HG03457 (cell line): ENCODE results near the gene TMEM220.
"Not testable (repeated sequence)": the region's sequence is repeated elsewhere in the genome, so short reads cannot be mapped to it uniquely, and the experiment has no call there.

ENCODE experiments used
- ATAC-seq: cut with Tn5 transposase; IDR thresholded peaks from one replicate; pipeline ENCODE4 v1.9.1; 2021; ENCODE audit warnings: moderate number of reproducible peaks; ENCODE audit not compliant: unreplicated experiment

Gene TMEM220

DNA sequence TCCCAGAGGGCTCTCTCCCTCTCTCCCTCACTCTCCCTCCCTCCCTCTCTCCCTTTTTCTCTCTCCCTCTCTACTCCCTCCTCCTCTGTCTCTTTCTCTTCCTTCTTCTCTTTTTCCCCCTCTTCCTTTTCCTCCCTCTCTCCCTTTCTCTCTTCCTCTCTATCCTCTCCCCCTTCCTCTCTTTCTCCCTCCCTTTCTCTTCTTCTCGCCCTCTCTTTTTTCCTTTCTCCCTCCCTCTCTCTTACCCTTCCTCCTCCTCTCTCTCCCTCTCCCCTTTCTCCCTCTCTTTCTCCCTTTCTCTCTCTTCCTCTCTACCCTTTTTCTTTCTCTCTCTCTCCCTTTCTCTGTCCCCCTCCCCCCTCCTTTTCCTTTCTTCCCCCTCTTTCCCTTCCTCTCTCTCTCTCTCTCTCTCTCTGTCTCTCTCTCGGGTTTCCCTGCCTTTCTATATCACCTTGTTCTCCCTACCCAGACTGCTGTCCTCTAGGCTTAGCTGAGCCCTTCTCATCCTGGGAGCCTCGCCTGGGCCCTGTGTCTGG lies 25.8 kb upstream of the TMEM220 start:
- ATAC-seq: no peak

DNA sequence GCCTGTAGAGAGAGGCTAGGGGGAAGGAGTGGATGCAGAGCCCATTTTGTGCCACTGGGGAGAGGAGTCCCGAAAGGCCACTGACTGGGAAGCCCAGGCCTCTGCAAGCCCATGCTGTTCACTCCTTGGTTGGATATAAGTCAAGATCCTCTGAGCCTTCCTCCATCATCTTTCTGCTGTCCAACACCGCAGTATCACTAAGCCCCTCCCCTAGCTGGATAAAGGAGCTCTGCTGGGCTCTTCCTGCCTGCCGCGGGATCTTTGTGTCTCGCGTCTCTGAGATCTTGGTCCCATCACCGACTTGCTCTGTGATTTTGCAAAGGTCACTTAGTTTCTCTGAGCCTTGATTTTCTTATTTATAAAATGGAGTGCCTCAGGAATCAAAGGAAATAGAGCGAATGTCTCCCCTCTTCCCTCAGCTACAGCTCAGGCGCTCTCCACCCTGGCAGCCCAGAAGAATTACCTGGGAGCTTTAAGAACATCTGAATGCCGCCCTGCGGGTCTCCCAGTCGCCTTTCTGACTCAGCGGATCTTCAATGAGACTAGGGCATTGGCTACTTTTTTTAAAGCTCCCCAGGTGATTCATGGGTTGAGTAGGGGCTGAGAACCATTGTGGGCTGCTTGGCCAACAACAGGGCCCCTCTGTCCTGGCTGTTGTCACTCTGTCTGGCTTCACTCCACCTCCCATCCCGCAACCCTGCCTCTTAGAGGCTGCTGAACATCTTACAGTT lies 25.2 kb upstream of the TMEM220 start:
- ATAC-seq: no peak

DNA sequence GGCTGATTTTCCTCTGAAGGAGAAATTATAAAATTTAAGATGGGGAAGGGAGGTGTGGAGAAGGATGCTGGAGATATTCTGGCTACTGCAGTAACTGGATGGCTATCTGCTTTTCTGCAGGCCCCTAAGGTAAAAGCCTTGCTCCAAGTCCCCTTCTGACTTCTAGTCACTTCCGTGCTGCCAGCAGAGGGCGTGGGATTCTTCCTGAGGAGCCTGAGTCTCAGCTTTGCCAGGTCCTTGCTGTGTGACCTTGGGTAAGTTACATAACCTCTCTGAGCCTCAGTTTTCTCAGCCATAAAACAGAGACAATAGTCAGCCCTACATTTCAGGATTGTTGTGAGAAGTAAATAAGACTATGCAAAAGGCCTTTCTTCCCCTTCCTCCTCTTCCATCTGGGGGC lies 24.3 kb upstream of the TMEM220 start:
- no peak for ATAC-seq

DNA sequence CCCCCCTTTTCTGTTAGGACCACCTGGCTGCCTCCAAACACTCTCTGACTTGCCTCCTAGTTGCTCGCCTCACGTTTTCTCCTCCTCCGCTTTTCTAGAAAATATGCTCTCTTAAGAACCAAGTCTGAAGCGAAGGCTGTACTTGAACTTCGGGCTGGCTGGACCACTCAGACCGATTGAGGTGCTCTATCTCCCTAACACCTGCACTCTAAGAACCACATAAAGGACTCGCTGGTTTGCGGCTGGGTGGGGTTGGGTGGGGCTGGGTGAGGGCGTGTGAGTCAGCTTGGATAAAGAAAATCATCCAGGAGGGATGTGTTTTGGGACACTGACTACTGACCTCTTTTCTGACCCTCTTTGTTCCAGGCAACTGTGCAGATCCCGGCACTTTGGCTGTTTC lies 22.9 kb upstream of the TMEM220 start:
- no peak for ATAC-seq

DNA sequence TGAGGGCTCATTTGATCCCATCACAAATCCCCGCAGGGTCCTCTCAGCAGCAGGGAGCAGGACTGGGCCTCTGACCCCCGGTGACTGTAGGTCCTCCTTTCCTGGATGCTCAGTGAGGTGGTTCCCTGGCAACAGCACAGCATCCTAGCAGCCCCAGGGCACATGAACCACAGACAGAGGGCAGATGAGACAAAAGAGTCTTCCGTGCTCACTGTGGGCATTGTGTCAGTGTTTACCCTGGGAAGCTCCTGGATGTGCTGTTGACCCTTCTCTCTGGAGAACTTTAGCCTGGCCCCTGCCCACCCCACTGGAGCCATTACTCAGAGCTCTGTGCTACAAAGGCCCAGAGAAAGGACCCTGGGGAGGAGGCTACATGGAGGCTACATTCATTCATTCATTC lies 21.7 kb upstream of the TMEM220 start:
- no peak for ATAC-seq

DNA sequence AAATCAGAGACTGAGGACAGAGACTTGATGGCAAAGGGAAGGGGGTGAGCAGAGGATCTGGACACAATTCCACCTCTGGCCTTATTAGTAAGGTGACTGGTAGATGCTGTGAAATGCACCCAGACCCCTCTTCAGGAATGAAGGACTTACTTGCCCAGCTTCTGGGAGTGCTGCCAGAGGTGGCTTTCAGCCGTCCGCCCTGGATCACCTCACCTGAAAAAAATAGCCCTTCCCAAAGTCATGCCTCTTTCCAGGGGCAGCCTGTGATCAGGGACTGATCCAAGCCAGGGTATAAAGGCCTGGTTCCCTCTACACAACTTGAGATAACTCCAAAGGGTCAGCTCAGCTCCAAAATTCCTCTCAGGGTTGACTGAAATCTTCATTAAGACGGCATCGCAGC lies 20.4 kb upstream of the TMEM220 start:
- ATAC-seq: no peak

DNA sequence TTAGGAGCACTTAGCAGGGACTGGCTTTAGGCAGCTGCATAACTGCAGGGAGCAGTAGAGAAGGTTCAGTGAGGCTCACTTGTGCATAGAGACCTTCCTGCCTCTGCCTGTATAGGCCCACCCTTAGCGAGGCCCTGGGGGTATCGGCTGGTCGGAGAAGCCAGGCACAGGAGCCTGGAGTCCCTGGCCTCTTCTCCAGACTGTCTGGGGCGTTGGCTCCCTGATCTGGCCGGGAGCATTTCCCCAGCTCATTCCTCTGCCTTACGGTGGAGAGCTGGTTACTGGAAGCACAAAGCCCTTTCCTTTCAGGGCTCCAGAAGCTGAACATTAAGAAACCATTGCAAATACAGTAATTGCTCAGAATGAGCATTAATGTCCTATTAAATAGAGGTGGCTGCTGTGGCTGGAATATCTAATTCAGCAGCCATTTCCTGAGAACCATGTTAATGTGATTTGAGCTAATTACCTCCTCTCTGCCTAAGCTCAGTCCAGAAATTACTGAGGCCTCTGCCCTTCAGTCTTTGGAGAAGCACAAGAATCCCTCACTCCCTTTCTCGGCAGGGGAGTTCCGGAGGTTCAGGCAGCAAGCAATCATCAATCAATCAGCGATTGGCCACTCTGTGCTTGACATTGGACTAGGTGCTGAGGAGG lies 18.8 kb upstream of the TMEM220 start:
- ATAC-seq: no peak

DNA sequence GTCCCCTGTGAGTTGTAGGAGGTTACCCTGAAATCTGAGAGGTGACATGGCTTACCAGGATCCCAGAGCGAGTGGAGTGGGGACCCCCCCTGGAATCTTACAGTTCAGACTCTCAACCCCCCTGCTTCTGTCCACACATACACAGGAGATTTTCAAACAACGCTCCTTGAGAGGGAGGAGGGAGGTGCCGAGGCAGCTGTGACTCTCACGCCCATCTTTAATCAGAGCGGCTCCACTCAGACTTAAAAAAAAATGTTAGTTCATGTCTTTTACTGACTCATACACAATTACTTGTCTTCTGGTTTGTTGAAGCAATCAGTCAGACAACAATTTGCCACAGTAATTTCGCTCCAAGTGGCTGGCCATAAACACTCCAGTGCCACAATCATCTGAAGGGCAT lies 15.4 kb upstream of the TMEM220 start:
- no peak for ATAC-seq

DNA sequence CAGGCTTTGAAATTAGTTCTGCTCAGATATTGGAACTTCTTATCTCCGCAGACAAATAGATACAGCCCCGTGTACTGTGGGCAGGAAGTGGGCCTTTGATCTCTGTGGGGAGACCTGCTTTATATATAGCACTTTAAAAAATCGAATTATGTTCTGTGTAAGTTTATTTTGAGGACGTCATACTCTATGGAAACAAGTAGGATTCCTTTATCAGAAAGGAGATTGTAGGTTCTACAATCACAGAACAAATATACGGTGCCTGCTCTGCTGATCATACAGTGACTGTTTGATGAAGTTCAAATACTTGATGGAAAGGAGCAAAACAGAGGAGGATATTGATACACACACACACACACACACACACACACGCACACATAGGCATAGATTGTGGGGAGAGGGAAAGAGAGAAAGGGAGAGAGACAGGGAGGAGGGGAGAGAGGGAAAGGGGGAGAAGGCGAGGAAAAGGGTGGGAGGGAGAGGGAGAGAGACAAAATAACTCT lies 14.7 kb upstream of the TMEM220 start:
- ATAC-seq: no peak

DNA sequence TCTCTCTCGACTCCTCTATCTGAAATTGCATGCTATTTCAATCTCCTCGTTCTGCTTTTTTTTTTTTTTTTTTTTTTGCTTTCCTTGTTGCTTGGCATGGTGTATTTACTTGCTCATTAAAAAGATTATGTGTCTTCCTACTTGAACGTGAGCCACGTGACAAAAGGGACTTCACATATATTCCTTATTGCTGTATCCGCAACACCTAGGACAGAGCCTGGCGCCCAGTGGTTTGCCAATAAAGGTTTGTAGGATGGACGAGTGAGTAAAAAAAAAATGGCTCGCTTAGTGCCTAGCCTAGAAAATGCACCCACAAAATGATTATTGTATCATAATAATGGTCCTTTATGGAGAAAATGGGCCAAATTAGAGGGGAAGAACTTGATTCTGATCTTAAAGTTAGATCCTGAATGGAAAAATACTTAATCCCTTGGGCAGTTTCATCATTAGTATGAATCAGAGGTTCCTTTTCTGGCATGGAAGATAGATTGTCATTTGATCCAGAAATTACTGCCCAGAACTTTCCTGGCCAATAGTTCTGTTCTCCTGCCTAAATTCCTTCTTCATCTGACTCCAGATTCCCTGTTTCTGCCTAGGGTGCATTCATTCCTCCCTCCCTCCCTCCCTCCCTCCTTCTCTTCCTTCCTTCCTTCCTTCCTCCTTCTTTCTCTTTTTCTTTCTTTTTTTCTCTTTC lies 13.6 kb upstream of the TMEM220 start:
- ATAC-seq: no peak

DNA sequence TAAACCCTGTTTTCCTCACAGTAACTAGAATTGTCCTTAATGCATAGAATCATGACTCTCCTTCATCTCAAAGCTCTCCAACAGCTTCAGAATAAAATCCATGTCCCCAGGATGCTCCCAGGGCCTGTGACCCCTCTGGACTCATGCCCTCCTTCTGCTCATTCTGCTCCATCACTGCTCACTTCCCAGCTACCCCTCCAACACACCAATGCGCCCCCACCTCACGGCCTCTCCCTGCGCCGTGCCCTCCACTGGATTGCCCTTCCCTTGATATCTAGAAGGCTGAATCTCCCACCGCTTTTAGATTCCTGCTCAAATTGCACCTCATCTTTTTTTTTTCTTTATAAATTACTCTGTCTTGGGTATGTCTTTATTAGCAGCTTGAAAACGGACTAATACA lies 12.6 kb upstream of the TMEM220 start:
- no peak for ATAC-seq

DNA sequence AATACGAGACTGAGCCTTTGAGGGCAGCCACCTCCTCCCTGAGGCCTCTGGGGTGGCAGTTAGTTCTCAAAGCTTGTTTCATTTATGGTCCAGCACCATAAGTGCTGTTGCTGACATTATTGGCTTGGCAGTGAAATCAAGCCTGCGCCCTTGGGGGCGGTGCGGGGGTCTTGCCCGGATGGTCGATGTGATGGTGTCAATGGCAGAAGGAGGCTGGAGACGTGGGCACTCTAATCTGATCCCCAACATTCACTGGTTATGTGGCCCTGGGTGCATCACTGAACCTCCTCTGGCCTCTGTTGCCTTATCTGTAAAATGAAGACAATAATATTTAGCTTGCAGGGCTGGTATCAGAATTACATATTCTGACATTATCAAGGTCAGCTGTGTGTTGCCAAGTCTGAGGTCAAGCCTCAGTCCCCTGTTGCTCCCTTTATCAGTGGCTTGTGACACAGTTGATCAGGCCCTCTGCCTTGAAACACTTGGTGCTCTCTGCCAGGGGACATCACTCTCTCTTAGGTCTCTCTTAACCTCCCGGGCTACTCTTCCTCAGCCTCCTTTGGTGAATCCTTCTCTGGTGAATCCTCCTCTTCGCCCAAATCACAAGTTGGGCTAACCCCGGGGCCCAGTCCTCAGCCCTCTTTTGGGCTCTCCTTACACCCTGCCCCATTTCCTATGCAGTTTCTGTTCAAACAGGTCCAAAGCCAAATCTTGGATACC lies 11.8 kb upstream of the TMEM220 start:
- ATAC-seq: no peak

DNA sequence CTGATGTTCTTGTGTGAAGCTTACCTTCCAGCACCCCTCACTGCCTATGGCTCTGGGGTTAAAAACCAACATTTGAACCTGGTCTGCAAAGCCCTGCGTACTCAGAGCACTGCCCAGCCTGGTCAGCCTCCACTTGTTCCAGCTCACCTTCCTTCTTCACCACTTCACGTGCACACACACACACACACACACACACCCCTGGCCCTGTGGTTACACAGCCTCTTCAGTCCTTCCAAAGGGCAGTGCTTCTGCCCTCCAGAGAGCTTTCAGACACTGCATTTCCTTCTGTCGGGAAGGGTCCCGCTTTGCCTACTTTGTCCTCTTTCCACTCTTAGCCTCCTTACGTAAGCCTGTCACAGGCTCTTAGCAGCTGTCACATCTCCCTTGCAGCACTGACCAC lies 9.6 kb upstream of the TMEM220 start:
- no peak for ATAC-seq

DNA sequence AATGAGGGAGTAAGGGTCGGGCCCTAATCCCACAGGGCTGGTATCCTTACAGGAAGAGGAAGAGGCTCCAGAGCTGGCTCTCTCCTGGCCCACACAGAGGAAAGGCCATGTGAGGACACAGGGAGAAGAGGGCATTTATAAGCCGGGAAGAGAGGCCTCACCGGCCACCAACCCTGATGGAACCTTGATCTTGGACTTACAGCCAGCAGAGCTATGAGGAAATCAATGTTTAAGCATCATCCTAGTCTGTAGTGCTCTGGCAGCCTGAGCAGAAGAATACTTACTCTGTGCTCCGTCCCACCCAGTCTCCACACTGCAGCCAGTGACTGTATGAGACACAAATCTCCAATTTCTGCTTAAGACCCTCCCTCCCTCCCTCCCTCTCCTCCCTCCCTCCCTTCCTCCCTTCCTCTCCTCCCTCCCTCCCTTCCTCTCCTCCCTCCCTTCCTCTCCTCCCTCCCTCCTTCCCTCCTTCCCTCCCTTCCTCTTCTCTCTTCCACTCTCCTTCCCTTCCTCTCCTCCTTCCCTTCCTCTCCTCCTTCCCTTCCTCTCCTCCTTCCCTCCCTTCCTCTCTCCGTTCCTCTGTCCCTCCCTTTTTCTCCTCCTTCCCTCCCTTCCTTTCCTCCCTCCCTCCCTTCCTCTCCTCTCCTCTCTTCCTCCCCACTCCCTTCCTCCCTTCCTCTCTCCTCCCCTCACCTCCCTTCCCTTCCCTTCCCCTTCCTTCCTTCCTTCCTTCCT lies 8.9 kb upstream of the TMEM220 start:
- ATAC-seq: no peak

DNA sequence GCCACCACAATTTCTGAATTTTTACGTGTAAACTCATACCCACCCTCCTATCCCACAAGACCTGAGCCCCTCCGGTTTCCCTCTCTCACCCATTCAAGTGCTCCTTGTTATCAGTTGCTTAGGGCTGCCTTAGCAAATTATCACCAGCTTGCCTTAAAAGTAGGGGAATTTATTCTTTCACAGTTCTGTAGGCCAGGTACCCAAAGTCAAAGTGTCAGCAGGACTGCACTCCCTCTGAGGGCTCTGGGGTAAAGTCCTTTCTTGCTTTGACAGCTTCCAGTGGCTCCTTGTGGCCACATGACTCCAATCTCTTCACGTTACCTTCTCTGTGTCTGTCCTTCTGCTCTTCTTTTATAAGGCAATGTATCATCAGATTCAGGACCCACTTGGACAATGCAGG lies 7.9 kb upstream of the TMEM220 start:
- ATAC-seq: no peak

DNA sequence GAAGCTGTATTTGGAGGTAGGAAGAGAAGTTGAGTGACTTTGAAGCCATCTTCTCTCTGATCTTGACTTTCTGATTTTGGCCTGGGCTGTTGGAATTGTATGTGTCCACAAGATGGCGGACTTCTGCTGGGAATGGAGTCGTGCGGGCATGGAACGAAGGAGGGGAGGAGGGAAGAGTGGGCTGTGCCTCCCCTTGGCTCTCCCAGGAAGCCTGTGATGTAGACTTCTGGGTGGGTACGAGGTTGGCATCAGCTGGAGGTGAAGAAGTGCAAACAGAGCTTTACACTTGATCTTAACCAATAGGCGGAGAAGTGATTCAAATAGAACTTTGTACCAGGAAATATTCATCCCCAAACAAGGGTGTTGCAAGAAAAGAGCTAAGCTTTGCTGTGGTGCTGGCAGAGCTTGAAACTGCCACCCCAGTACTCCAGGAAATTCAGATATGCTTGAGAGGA lies 7.4 kb upstream of the TMEM220 start:
- no peak for ATAC-seq

DNA sequence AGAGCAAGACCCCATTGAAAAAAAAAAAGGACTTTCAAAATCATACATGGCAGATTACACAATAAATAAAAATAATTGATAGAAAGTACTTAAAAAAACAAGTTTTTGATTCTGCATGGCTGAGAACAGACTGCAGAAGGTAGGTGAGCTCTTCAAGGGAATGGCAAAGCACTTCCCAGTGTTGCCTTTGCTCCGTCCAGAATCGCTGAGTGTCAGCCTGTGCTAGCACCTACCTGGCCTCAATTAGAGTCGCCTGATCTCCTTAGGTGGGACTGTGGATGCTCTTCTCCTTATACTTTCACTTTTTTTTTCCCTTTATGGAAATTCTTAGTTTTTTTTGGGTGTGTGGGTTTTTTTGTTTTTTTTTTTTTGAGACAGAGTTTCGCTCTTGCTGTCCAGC lies 6.0 kb upstream of the TMEM220 start:
- ATAC-seq: no peak

DNA sequence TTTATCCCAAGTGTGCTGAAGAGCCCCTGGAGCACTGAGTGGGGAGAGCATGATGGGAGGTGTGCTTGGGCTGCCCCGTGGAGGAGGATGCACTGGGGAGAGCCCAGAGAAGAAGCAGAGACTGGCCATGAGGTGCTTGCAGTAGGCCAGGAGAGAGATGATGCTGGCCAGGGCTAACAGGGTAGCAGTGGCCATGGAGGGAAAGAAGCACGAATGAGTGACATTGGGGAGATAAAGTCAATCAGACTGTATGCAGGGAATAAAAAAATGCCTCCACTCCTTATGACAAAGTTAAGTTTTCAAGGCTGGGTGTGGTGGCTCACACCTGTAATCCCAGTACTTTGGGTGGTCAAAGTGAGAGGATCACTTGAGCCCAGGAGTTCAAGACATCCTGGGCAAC lies 5.4 kb upstream of the TMEM220 start:
- no peak for ATAC-seq

DNA sequence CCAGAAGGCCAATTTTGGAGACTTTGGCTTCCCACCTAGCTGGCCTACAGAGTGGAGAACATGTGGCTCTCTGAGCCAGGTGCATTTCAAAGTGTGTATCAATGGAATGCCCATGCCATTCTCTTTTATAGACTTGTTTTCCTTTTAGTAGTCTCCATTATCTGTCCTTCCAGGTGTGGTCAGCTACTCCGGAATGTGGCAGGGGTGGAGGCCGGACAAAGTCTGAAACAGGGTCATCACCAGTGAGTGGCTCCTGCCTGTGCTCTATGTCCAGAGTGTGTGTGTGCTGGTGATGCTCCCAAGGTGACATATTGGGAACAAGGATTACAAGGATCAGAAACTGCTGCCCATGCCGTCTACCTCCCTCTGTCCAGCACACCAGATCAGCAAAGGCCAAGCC lies 3.8 kb upstream of the TMEM220 start:
- no peak for ATAC-seq

DNA sequence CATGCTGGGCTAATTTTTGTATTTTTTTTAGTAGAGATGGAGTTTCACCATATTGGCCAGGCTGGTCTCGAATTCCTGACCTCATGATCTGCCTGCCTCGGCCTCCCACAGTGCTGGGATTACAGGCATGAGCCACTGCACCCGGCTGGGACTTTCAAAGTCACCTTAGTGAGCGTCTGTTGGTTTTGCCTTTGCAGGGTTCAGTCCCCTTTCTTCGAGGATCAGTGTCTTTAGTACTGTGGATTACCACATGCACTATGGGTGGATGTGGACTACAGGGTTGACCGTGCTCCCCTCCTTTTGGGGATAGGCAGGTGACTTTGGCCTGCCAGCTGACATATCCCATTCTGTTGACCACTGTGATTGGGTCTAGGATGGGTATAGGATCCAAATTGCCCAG lies 2.3 kb upstream of the TMEM220 start:
- not testable (repeated sequence) for ATAC-seq
